Keratinocyte (primary cell): ENCODE results near the gene PTPN4. TPM values are rescaled to one million over a fixed set of nuclear protein-coding genes. Genes with fewer than 3 reads are reported as not detected.

Source experiments
- DNase-seq: peaks from one replicate; pipeline ENCODE4 v3.0.0-alpha.2; 2011; ENCODE audit warnings: low read depth, missing footprints, low spot score
- FAIRE-seq: peaks from 2 replicates; lab custom pipeline; 2011; peaks lifted over from hg19 to GRCh38; lab: Jason Lieb, UNC
- H2AFZ ChIP-seq: 2 replicates; pipeline ENCODE4 v1.6.0; 2012; ENCODE audit warnings: low read length, control low read depth, inconsistent platforms; ENCODE audit not compliant: control insufficient read depth
- H3K27ac ChIP-seq: 2 replicates; pipeline ENCODE4 v1.5.1; 2011; ENCODE audit warnings: low read length; ENCODE audit not compliant: control insufficient read depth, insufficient read depth
- H3K27me3 ChIP-seq: 3 replicates; pipeline ENCODE4 v1.6.0; 2011; ENCODE audit warnings: low read length; ENCODE audit not compliant: control insufficient read depth, insufficient read depth; ENCODE audit errors: extremely low read depth
- H3K36me3 ChIP-seq, 2 experiments: 2 replicates in 1 of 2; 3 replicates in 1 of 2; pipeline ENCODE4 v1.5.1; 2011; ENCODE audit warnings: low read length in 2 of 2, mild to moderate bottlenecking in 1 of 2; ENCODE audit not compliant: control insufficient read depth in 2 of 2, insufficient read depth in 2 of 2; ENCODE audit errors: extremely low read depth in 1 of 2
- H3K4me1 ChIP-seq: 3 replicates; pipeline ENCODE4 v1.5.1; 2011; ENCODE audit warnings: low read length; ENCODE audit not compliant: control insufficient read depth, insufficient read depth; ENCODE audit errors: extremely low read depth
- H3K4me2 ChIP-seq: 3 replicates; pipeline ENCODE4 v1.6.0; 2011; ENCODE audit warnings: low read depth, low read length; ENCODE audit not compliant: control insufficient read depth, insufficient read depth; ENCODE audit errors: extremely low read depth
- H3K4me3 ChIP-seq, 3 experiments: fragments of 200-600 bp in 1 of 3; sonication (generic) in 1 of 3; 2 replicates in 2 of 3; 3 replicates in 1 of 3; pipeline ENCODE4 v1.5.1; 2011 to 2016; ENCODE audit warnings: low read length in 3 of 3, mild to moderate bottlenecking in 3 of 3, control low read depth in 2 of 3, inconsistent platforms in 1 of 3, low read depth in 1 of 3, mixed read lengths in 1 of 3, mixed run types in 1 of 3, moderate library complexity in 1 of 3; ENCODE audit not compliant: control insufficient read depth in 2 of 3, insufficient read depth in 2 of 3; ENCODE audit errors: extremely low read depth in 1 of 3
- H3K79me2 ChIP-seq: 2 replicates; pipeline ENCODE4 v1.6.0; 2012; ENCODE audit warnings: low read length; ENCODE audit not compliant: control insufficient read depth, insufficient read depth
- H3K9ac ChIP-seq: 3 replicates; pipeline ENCODE4 v1.6.0; 2011; ENCODE audit warnings: low read length; ENCODE audit not compliant: control insufficient read depth, insufficient read depth; ENCODE audit errors: extremely low read depth
- H3K9me1 ChIP-seq: 3 replicates; pipeline ENCODE4 v1.6.0; 2011; ENCODE audit warnings: low read length; ENCODE audit not compliant: control insufficient read depth, insufficient read depth; ENCODE audit errors: extremely low read depth
- H3K9me3 ChIP-seq: 2 replicates; pipeline ENCODE4 v1.5.1; 2012; ENCODE audit warnings: low read depth, low read length; ENCODE audit not compliant: control insufficient read depth
- H4K20me1 ChIP-seq: 3 replicates; pipeline ENCODE4 v1.6.0; 2011; ENCODE audit warnings: low read length; ENCODE audit not compliant: control insufficient read depth, insufficient read depth; ENCODE audit errors: extremely low read depth
- CTCF ChIP-seq, 3 experiments: IDR thresholded peaks in 1 of 3; conservative IDR thresholded peaks in 1 of 3; optimal IDR thresholded peaks in 1 of 3; 2 replicates in 2 of 3; 3 replicates in 1 of 3; pipeline versions ENCODE3 to v1.5.1; 2011; ENCODE audit warnings: low read length in 3 of 3, mild to moderate bottlenecking in 3 of 3, moderate library complexity in 2 of 3, control low read depth in 1 of 3, inconsistent platforms in 1 of 3; ENCODE audit not compliant: insufficient read depth in 2 of 3; ENCODE audit errors: extremely low read depth in 1 of 3
- EZH2 ChIP-seq: IDR thresholded peaks from one replicate; pipeline ENCODE4 v1.6.1; 2012; ENCODE audit warnings: inconsistent platforms, mild to moderate bottlenecking, low read length, moderate library complexity
- dilution Hi-C: fragments of 300-500 bp; cut with MboI; formaldehyde crosslinking; loops from one replicate; pipeline ENCODE4 v1.7.0; 2020; ENCODE audit warnings: low sequenced_read_pairs; ENCODE audit not compliant: extremely low pct_ligation_motif_present
- polyA plus RNA-seq, 5 experiments: library from polyadenylated mRNA; depleted of rRNA in 3 of 5; stranded (reverse) in 3 of 5; stranded (forward) in 1 of 5; unstranded in 1 of 5; fragments of >200 nt; gene quantifications; 1 replicate in 1 of 5; 2 replicates in 3 of 5; 3 replicates in 1 of 5; pipeline versions ENCODE4 v1.2.1 to v1.2.3, GENCODE V29; 2011 to 2012; ENCODE audit warnings: missing spikeins in 2 of 5, low read depth in 1 of 5, low replicate concordance in 1 of 5

Gene PTPN4
- polyA plus RNA-seq, 1 donor (not counting 4 experiments of a cell fraction or from before 2014, with no cell fraction given) = 20.6 TPM

- dilution Hi-C loops = no loop called here
- no peak for DNase-seq
These were observed 182.3 kb downstream of the PTPN4 start for GRCh38 chr2:119941981-119942513.

GRCh38 chr2:119943058-119943457 lies 183.3 kb downstream of the PTPN4 start:
- DNase-seq = no peak
- Histone ChIP-seq H3K4me3 (no peak overlapping the region), H3K4me1 (no peaks in the 10 kb centered on the region), H3K9ac (no peak overlapping the region), H3K4me2 (no peak overlapping the region), H4K20me1 (no peaks in the 10 kb centered on the region), H3K9me3 (no peaks in the 10 kb centered on the region), H3K79me2 (no peaks in the 10 kb centered on the region), H3K27ac (no peak overlapping the region), H3K9me1 (no peaks in the 10 kb centered on the region), H2AFZ (no peak overlapping the region), H3K27me3 (no peaks in the 10 kb centered on the region), H3K36me3 (peaks cover 0 to 3% of the 10 kb centered on the region in 2 experiments)
- TF ChIP-seq CTCF (optimal IDR thresholded peaks at IDR 0.05 in 1 of 3, IDR thresholded peaks at IDR 0.05 in 1 of 3, conservative IDR thresholded peaks at IDR 0.05 in 1 of 3; ENCODE audit: extremely low read depth in 1 of 3, insufficient read depth in 2 of 3, low read length in 3 of 3) (no peak), EZH2 (no peak)
- no peak for FAIRE-seq
- dilution Hi-C loops = no loop called here

More at GRCh38 chr2:119941981-119942513, 182.3 kb downstream of the PTPN4 start:
- no peak for TF ChIP-seq EZH2
- no peak for TF ChIP-seq CTCF (optimal IDR thresholded peaks at IDR 0.05 in 1 of 3, IDR thresholded peaks at IDR 0.05 in 1 of 3, conservative IDR thresholded peaks at IDR 0.05 in 1 of 3; ENCODE audit: extremely low read depth in 1 of 3, insufficient read depth in 2 of 3, low read length in 3 of 3)
- no peak for FAIRE-seq
- H3K79me2 ChIP-seq = no peaks in the 10 kb centered on the region
- H3K4me3 ChIP-seq = no peak overlapping the region
- H3K27ac ChIP-seq = no peak overlapping the region
- no peaks in the 10 kb centered on the region for H3K9me1 ChIP-seq
- H3K9me3 ChIP-seq = no peaks in the 10 kb centered on the region
- no peaks in the 10 kb centered on the region for H3K27me3 ChIP-seq
- no peaks in the 10 kb centered on the region for H3K4me1 ChIP-seq
- no peaks in the 10 kb centered on the region for H4K20me1 ChIP-seq
- H3K9ac ChIP-seq = no peak overlapping the region
- H2AFZ ChIP-seq = no peak overlapping the region
- peaks cover 0 to 3% of the 10 kb centered on the region in 2 experiments for H3K36me3 ChIP-seq
- H3K4me2 ChIP-seq = no peak overlapping the region
